ENCODE measurements around the gene TERB2.

- TF ChIP-seq CTCF (IDR thresholded peaks at IDR 0.05) = no peak
- no peak for TF ChIP-seq POLR2A (IDR thresholded peaks at IDR 0.05)
Measured at GRCh38 chr15:44999105-44999504, 42.6 kb downstream of the TERB2 start.

All from uterus (tissue), 2 donors.